GM12864 (cell line): Measurements from ENCODE around the gene ARSB.

Experiments used
- DNase-seq: peaks from one replicate; pipeline ENCODE4 v3.0.0-alpha.2; 2011; ENCODE audit warnings: low read depth
- H3K4me3 ChIP-seq: 2 replicates; pipeline ENCODE4 v1.5.1; 2011; ENCODE audit warnings: mild to moderate bottlenecking, low read depth, low read length, control low read depth
- TF ChIP-seq, protein P1 (sequence below): IDR thresholded peaks from 2 replicates; pipeline ENCODE4 v1.5.1; 2011; ENCODE audit warnings: low read depth, mild to moderate bottlenecking, moderate library complexity, low read length, control low read depth, inconsistent platforms; ENCODE audit errors: missing control alignments

Gene ARSB

DNA sequence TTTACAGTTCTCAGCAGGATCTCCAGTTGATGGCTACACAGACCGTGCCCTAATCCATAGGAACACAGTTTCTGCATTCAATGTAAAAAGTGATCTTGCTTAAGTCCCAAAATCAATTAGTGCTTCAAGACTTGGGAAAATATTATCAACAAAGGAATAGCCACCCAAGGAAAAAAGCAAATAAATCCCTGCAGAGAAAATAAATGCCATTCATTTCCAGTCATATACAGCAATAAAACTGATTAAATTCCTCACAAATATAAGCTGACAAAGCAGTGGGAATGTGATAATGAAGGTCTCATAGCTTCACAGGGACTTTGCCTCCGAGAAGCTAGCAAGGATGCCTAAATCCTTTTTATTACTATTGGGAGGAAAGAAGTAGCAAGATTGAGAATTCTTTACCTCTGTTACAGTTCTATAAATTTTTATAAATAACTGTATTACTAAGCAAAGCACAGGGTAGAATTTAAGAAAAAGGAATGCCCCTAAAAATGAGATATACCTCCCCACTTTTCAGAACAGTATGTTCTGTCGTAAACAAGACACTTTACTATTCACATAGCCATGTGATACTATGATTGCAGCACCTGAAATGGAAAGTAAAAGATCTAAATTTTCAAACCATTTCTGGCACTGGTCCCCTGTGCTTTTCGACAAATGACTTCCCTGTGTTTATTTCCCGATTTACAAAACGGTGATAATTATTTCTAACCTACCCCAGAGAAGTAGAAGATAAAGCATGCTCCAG, 59.8 kb downstream of the ARSB start:
- H3K4me3 ChIP-seq, result no peak overlapping the region
- no peak for DNase-seq
- TF ChIP-seq, protein P1, sequence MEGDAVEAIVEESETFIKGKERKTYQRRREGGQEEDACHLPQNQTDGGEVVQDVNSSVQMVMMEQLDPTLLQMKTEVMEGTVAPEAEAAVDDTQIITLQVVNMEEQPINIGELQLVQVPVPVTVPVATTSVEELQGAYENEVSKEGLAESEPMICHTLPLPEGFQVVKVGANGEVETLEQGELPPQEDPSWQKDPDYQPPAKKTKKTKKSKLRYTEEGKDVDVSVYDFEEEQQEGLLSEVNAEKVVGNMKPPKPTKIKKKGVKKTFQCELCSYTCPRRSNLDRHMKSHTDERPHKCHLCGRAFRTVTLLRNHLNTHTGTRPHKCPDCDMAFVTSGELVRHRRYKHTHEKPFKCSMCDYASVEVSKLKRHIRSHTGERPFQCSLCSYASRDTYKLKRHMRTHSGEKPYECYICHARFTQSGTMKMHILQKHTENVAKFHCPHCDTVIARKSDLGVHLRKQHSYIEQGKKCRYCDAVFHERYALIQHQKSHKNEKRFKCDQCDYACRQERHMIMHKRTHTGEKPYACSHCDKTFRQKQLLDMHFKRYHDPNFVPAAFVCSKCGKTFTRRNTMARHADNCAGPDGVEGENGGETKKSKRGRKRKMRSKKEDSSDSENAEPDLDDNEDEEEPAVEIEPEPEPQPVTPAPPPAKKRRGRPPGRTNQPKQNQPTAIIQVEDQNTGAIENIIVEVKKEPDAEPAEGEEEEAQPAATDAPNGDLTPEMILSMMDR, result no peak

DNA sequence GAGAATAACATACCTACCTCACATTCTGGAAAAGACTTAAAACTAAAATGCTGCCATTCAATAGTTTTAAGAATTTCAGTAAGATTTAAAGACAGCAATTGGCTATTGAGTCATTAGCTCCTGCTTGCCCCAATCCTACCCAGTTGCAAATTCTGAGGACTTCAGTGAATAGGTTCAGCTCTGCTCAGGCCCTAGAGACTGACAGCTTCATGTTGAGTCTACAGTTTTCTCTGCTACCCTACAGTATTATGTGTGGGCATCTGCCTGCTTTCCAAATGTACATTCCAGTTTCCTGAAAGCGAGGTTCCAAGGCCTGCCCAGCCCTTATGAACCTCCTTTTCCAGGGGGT, 61.5 kb downstream of the ARSB start:
- TF ChIP-seq, protein P1, result no peak
- H3K4me3 ChIP-seq, result no peak overlapping the region
- no peak for DNase-seq

DNA sequence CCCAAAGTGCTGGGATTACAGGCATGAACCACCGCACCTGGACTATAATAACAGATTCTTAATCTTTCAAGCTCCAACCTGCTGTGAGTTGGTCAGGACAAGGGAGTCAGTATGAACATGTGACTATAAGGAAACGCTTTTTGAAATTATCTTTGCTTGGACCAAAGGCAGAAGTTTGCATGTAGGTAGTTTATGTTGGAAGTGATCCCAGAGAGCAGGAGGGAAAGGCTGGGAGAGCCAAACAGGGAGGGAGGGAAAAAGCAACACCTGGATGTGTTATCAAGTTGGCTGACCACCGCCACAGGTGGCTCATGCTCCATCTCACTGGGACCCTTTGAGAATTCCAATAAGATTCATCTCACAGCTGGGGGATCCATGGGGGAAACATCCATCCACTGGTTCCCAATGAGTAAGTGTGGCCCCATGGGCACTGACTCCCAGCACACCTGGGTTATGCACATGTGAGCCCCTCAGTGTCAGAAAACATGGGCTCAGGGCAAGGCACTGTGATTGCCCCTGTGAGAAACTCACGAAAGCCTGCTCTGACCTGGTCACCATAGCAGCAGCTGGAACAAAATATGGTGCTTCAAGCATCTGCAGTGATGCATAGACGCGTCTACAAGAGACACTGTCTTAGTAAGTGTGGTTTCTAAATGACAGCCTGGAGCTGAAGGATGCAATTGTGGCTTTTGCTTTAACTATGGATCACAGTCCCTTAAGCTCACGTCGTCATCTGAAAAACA, 62.1 kb downstream of the ARSB start:
- TF ChIP-seq, protein P1, result no peak
- no peak for DNase-seq
- H3K4me3 ChIP-seq, result no peak overlapping the region

DNA sequence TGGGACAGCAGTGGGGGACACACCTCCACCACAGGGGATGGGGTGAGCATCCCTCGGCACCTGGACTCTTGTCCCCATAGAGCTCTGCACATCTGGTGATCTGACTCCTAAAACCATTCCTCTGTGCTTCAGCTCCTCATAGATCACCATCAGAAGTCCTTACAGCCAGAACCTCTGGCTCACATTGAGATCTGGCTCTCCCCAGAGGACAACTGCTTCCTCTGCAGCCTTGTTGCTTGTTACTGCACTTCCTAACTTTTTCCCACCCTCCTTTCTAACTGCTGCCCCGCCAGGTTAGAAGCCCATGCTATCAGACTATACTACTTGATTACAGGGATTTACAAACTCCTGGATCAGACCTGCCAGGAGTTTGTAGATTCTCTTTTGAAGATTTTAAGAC, 64.5 kb downstream of the ARSB start:
- no peak for DNase-seq
- no peak overlapping the region for H3K4me3 ChIP-seq
- TF ChIP-seq, protein P1, result peak; percentile 25

- H3K4me3 ChIP-seq, result no peak overlapping the region
- no peak for DNase-seq
- TF ChIP-seq, protein P1, result no peak
Observed at GRCh38 chr5:78919796-78920195, 65.3 kb downstream of the ARSB start.

DNA sequence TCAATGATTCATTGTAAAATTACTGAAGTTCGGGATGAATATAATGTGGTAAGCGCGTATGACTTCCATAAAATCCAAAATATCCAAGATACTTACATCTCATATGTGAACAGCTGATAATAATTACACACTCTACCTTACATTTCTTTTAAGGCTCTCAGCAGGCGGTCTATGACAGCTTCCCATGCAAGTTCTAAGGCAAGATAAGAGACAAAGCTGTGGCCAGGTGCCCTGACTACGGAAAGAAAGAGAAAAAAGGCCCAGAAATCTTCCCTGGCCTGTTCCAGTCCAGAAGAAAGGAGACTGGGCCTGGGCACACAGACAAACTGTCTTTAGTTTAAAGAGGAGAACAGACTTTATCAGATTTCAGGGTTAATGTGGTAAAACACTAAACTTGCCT, 69.1 kb downstream of the ARSB start:
- no peak for DNase-seq
- TF ChIP-seq, protein P1, result no peak
- H3K4me3 ChIP-seq, result no peak overlapping the region
